HUES6 (cell line): ENCODE results near the gene REXO4.

Experiments
- H3K27ac ChIP-seq: 2 replicates; pipeline ENCODE4 v1.7.0; 2013; ENCODE audit warnings: low read depth, mild to moderate bottlenecking, low read length, inconsistent platforms
- H3K27me3 ChIP-seq: 2 replicates; pipeline ENCODE4 v1.6.1; 2013; ENCODE audit warnings: low read length; ENCODE audit not compliant: control insufficient read depth, insufficient read depth
- H3K36me3 ChIP-seq: 2 replicates; pipeline ENCODE4 v1.6.1; 2013; ENCODE audit warnings: low read length; ENCODE audit not compliant: control insufficient read depth, insufficient read depth
- H3K4me1 ChIP-seq: 2 replicates; pipeline ENCODE4 v1.6.1; 2013; ENCODE audit warnings: low read length; ENCODE audit not compliant: control insufficient read depth, insufficient read depth
- H3K4me3 ChIP-seq: 2 replicates; pipeline ENCODE4 v1.5.1; 2013; ENCODE audit warnings: low read depth, low read length
- H3K9ac ChIP-seq: one replicate; pipeline ENCODE4 v1.6.1; 2013; ENCODE audit warnings: mild to moderate bottlenecking, low read length
- H3K9me3 ChIP-seq: 2 replicates; pipeline ENCODE4 v1.6.1; 2013; ENCODE audit warnings: low read depth, low read length; ENCODE audit not compliant: control insufficient read depth, insufficient read depth

The REXO4 gene

DNA sequence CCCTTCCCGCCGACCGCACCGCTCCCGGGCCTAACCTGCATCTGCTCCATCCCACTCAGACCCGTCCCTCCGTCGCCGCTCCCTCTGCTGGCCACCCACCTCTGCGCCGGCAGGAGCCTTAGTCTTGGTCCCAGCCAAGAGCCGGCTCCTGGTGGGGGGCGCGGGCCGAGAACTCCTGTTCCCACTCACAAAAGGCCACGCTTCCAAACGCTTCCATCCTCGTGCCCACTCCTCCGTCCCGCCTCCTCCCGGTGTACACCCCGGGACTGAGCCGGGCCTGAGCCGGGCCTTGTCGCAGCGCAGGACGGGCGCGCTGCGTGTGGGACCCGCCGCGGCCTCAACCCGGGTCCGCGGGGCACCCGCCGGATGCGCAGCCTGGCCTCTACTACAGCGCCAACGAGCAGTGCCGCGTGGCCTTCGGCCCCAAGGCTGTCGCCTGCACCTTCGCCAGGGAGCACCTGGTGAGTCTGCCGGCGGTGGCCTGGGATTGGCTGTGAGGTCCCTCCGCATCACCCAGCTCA, 11.9 kb upstream of the REXO4 start:
- Histone ChIP-seq H3K27ac (no peak overlapping the region), H3K4me1 (peaks cover 7% of the 10 kb centered on the region; the same call in 1 of the 2 replicates), H3K9ac (peak overlapping the region; percentile 21), H3K36me3 (peaks cover 6% of the 10 kb centered on the region; the same call in 1 of the 2 replicates), H3K27me3 (peaks cover 4% of the 10 kb centered on the region), H3K4me3 (peak overlapping the region; percentile 60), H3K9me3 (no peaks in the 10 kb centered on the region)

- H3K4me3 ChIP-seq = peak overlapping the region; percentile 60
- H3K27ac ChIP-seq = no peak overlapping the region
- H3K9ac ChIP-seq = no peak overlapping the region
- H3K9me3 ChIP-seq = no peaks in the 10 kb centered on the region
- H3K4me1 ChIP-seq = peaks cover 7% of the 10 kb centered on the region; the same call in 1 of the 2 replicates
- H3K36me3 ChIP-seq = peaks cover 6% of the 10 kb centered on the region; the same call in 1 of the 2 replicates
- peaks cover 4% of the 10 kb centered on the region for H3K27me3 ChIP-seq
Measured at GRCh38 chr9:133429214-133429613, 11.4 kb upstream of the REXO4 start.

DNA sequence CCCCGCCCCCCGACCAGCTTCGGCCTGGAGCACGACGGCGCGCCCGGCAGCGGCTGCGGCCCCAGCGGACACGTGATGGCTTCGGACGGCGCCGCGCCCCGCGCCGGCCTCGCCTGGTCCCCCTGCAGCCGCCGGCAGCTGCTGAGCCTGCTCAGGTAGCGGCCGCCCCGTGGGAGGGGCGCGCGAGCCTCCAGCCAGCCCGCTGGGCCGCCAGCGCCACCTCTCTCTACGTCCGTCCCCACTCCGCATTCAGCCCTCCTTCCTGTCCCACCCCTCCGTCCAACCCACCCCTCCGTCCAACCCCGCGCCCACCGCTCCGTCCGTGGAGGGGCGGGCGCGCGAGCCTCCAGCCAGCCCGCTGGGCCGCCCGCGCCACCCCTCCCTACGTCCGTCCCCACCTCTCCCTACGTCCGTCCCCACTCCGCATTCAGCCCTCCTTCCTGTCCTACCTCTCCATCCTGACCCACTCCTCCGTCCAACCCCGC, 10.8 kb upstream of the REXO4 start:
- H3K4me1 ChIP-seq = peaks cover 7% of the 10 kb centered on the region; the same call in 1 of the 2 replicates
- H3K4me3 ChIP-seq = peak overlapping the region; percentile 60
- H3K27me3 ChIP-seq = peaks cover 4% of the 10 kb centered on the region
- H3K9ac ChIP-seq = no peak overlapping the region
- H3K27ac ChIP-seq = no peak overlapping the region
- peaks cover 6% of the 10 kb centered on the region; the same call in 1 of the 2 replicates for H3K36me3 ChIP-seq
- H3K9me3 ChIP-seq = no peaks in the 10 kb centered on the region

GRCh38 chr9:133427658-133428348, 10.0 kb upstream of the REXO4 start:
- peaks cover 7% of the 10 kb centered on the region; the same call in 1 of the 2 replicates for H3K4me1 ChIP-seq
- peaks cover 6% of the 10 kb centered on the region; the same call in 1 of the 2 replicates for H3K36me3 ChIP-seq
- H3K27me3 ChIP-seq = peaks cover 4% of the 10 kb centered on the region
- no peaks in the 10 kb centered on the region for H3K9me3 ChIP-seq
- no peak overlapping the region for H3K9ac ChIP-seq
- H3K4me3 ChIP-seq = peak overlapping the region; percentile 60
- H3K27ac ChIP-seq = no peak overlapping the region

GRCh38 chr9:133426011-133426410, 8.2 kb upstream of the REXO4 start:
- Histone ChIP-seq H3K4me3 (no peak overlapping the region), H3K27me3 (peaks cover 4% of the 10 kb centered on the region), H3K9ac (no peak overlapping the region), H3K27ac (no peak overlapping the region), H3K36me3 (peaks cover 6% of the 10 kb centered on the region; the same call in 1 of the 2 replicates), H3K9me3 (no peaks in the 10 kb centered on the region), H3K4me1 (peaks cover 18% of the 10 kb centered on the region; the same call in 1 of the 2 replicates)

DNA sequence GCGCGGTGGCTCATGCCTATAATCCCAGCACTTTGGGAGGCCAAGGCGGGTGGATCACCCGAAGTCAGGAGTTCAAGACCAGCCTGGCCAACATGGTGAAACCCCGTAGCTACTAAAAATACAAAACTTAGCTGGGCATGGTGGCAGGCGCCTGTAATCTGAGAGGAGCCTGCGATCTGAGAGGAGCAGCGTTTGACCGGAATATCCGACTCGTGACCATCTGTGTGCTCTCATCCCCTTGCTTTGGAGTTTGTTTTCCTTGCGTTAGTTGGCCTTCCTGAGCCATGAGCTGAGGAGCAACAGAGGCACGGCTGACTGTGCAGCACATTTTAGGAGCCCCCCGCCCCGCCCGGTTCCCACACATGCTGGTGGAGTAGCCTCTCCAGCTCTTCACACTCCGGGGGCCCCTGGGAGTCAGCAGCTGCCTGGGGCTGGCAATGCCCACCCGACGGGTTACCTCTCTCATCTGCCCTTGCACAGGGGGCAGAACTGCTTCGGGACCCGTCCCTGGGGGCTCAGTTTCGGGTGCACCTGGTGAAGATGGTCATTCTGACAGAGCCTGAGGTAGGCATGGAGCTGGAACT, 7.3 kb upstream of the REXO4 start:
- H3K4me3 ChIP-seq = no peak overlapping the region
- H3K9ac ChIP-seq = no peak overlapping the region
- H3K36me3 ChIP-seq = peaks cover 6% of the 10 kb centered on the region; the same call in 1 of the 2 replicates
- H3K27me3 ChIP-seq = peaks cover 4% of the 10 kb centered on the region
- H3K27ac ChIP-seq = no peak overlapping the region
- H3K9me3 ChIP-seq = no peaks in the 10 kb centered on the region
- H3K4me1 ChIP-seq = peaks cover 18% of the 10 kb centered on the region; the same call in 1 of the 2 replicates

GRCh38 chr9:133424187-133424586, 6.4 kb upstream of the REXO4 start:
- no peak overlapping the region for H3K27ac ChIP-seq
- H3K4me3 ChIP-seq = no peak overlapping the region
- no peaks in the 10 kb centered on the region for H3K27me3 ChIP-seq
- no peaks in the 10 kb centered on the region for H3K9me3 ChIP-seq
- peaks cover 6% of the 10 kb centered on the region; the same call in 1 of the 2 replicates for H3K36me3 ChIP-seq
- H3K9ac ChIP-seq = no peak overlapping the region
- peaks cover 18% of the 10 kb centered on the region; the same call in 1 of the 2 replicates for H3K4me1 ChIP-seq

GRCh38 chr9:133423216-133423615, 5.4 kb upstream of the REXO4 start:
- Histone ChIP-seq H3K27me3 (no peaks in the 10 kb centered on the region), H3K9me3 (no peaks in the 10 kb centered on the region), H3K27ac (no peak overlapping the region), H3K9ac (no peak overlapping the region), H3K36me3 (peaks cover 6% of the 10 kb centered on the region; the same call in 1 of the 2 replicates), H3K4me3 (no peak overlapping the region), H3K4me1 (peaks cover 17% of the 10 kb centered on the region; the same call in 1 of the 2 replicates)

DNA sequence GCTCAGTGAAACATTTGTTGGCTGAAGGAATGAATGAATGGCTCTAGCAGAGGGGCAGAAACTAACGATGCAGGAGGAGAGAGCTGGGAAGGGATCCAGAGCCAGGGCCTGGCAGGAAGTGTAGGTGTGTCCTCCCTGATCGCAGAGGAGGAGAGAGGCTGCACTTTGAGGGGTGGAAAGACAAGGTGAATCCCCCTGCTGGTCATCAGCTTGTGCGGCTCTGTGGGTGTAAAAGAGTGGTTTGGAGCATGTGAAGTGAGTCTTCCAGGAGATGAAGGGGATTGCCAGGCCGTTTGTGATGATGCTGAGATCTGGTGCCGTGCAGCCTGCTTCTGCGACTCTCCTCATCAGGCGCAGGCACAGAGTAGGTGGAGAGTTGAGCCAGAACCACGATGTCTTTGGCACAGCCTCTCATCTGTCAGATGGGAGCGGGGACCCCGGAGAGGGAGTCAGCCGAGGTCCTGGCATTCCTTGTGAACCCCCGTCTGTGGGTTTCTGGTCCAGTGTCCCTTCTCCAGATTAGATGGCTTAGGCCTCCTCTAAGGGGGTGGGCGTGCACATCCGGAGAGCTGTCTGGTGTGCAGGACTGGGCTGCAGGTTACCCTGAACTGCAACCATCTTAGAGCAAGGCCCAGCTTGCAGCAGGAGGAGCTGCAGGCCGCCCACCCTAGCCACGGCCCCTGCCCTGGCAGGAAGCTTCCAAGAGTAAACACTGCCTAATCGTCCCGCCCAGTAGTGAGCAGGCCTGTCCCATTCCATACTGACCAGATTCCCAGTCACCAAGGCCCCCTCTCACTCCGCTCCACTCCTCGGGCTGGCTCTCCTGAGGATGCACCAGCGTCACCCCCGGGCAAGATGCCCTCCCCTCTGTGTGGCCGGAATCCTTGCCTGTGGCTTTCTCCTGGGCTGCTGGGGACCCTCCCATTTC, 4.1 kb upstream of the REXO4 start, which contains the start of gene ADAMTS13:
Gene ADAMTS13 (plus strand): TSS at position 753 of the 928 bp plus-strand sequence. CDS start 77 bp downstream, at position 830.
- no peak within 1 kb of the TSS for H3K27ac ChIP-seq
- H3K9ac ChIP-seq = no peak within 1 kb of the TSS
- peaks cover 6% of the 10 kb centered on the region; the same call in 1 of the 2 replicates for H3K36me3 ChIP-seq
- peaks cover 11% of the 10 kb centered on the region; the same call in 1 of the 2 replicates for H3K4me1 ChIP-seq
- H3K9me3 ChIP-seq = no peaks in the 10 kb centered on the region
- no peak within 1 kb of the TSS for H3K4me3 ChIP-seq
- H3K27me3 ChIP-seq = no peaks in the 10 kb centered on the region

DNA sequence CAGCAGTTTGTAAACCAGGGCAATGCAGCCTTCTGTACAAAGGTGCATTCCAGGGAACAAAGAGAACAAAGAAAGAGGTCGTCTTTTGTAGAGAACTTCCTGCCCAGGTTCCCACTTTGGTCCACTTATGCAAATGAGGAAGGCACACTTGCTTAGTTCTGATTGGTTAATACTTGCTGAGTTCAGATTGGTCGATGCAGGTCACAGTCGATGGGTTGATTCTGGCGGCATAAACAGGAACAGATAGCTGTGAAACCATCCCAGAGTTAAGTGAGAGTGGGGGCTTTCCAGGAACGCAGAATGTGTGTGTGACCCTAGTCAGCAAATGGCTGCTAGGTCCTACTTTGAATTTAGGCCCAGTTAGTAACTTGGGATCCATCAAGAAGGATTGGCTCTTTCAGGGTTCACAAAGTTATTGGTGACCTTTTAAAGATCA, 2.6 kb upstream of the REXO4 start:
- Histone ChIP-seq H3K9me3 (no peaks in the 10 kb centered on the region), H3K4me1 (peaks cover 17% of the 10 kb centered on the region; the same call in 1 of the 2 replicates), H3K27ac (no peak overlapping the region), H3K27me3 (no peaks in the 10 kb centered on the region), H3K4me3 (no peak overlapping the region), H3K9ac (no peak overlapping the region), H3K36me3 (peaks cover 6% of the 10 kb centered on the region)
